IMR-90 (cell line): Measurements from ENCODE around the gene PRXL2C.

ENCODE experiments used
- CEBPB ChIP-seq: IDR thresholded peaks from 2 replicates; pipeline ENCODE4 v1.6.1; 2012; ENCODE audit warnings: low read depth, low read length, improper control_type of control experiment
- MAFK ChIP-seq: IDR thresholded peaks from 2 replicates; pipeline ENCODE4 v1.6.1; 2012; ENCODE audit warnings: low read depth, low read length, improper control_type of control experiment
- MXI1 ChIP-seq: IDR thresholded peaks from 2 replicates; pipeline ENCODE4 v1.6.1; 2012; ENCODE audit warnings: low read depth, mild to moderate bottlenecking, low read length, moderate library complexity, borderline replicate concordance
- POLR2A ChIP-seq: IDR thresholded peaks from 2 replicates; pipeline ENCODE4 v1.6.1; 2012; ENCODE audit warnings: mild to moderate bottlenecking, low read depth, low read length
- SMC3 ChIP-seq: fragments of 150-350 bp; IDR thresholded peaks from 2 replicates; pipeline ENCODE4 v1.6.1; 2016; ENCODE audit warnings: low read depth, mild to moderate bottlenecking, antibody characterized with exemption, low read length, moderate library complexity
- TF ChIP-seq, protein P1 (sequence below): conservative IDR thresholded peaks from 2 replicates; pipeline ENCODE4 v1.5.1; 2012; ENCODE audit warnings: mild to moderate bottlenecking, low read depth, low read length, improper control_type of control experiment

DNA sequence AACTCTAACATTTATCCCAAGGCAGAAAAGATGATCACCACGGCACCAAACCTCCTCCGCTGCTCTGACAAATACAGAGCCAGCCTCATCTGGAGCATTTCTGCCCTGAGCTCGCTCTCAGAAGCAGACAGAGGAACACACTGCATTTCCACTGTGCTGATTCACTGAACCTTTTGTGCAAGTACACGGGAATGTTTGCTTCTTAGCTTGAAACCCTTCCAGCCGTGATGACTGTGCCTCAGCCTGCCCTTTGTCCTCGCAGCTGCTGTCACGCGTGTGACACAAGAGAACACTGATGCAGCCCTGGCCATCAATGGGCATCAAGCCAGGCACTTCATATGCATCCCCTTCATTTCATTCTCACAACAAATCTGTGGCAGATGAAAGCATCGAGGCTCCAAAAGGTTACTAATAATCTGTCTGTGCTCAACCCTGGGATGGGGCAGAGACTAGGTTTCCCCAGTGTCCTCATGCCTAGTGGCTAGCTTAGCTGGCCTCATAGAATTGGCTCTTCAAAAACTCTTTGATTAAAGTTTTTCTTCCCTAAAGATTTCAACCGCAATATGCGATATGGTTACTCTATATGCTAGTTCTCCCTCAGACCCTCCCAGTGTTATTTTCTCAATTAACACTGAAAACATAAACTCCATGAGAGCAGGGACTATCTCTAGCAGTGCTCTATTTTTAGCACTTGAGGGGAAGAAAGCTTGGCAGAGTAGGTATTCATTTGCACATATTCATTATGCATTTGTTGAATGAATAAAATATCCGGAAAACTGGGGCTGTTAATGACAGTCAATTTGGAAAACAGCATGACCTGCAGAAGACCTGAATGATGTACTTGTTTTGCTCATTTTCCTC is 42.8 kb downstream of the PRXL2C start:
- TF ChIP-seq, protein P1, sequence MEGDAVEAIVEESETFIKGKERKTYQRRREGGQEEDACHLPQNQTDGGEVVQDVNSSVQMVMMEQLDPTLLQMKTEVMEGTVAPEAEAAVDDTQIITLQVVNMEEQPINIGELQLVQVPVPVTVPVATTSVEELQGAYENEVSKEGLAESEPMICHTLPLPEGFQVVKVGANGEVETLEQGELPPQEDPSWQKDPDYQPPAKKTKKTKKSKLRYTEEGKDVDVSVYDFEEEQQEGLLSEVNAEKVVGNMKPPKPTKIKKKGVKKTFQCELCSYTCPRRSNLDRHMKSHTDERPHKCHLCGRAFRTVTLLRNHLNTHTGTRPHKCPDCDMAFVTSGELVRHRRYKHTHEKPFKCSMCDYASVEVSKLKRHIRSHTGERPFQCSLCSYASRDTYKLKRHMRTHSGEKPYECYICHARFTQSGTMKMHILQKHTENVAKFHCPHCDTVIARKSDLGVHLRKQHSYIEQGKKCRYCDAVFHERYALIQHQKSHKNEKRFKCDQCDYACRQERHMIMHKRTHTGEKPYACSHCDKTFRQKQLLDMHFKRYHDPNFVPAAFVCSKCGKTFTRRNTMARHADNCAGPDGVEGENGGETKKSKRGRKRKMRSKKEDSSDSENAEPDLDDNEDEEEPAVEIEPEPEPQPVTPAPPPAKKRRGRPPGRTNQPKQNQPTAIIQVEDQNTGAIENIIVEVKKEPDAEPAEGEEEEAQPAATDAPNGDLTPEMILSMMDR = no peak
- peak; percentile 52; the same call in 1 of the 2 replicates for TF ChIP-seq MAFK
- TF ChIP-seq POLR2A = peak; percentile 68; the same call in 1 of the 2 replicates
- TF ChIP-seq SMC3 = no peak
- TF ChIP-seq CEBPB = peak; percentile 79
- TF ChIP-seq MXI1 = no peak
